GM21381 (cell line): ENCODE data around the gene KCNH1.
A peak's percentile ranks its signal among the peaks of the same experiment; 100 is the strongest.

Experiments used
- ATAC-seq: cut with Tn5 transposase; IDR thresholded peaks from one replicate; pipeline ENCODE4 v1.9.1; 2021; ENCODE audit warnings: mild to moderate bottlenecking, moderate library complexity; ENCODE audit not compliant: unreplicated experiment

KCNH1 gene

GRCh38 chr1:210730023-210730422 is 403.9 kb downstream of the KCNH1 start:
- no peak for ATAC-seq

GRCh38 chr1:210728437-210729149 is 405.4 kb downstream of the KCNH1 start:
- ATAC-seq: no peak

GRCh38 chr1:210727709-210728108 is 406.2 kb downstream of the KCNH1 start:
- ATAC-seq: no peak

GRCh38 chr1:210726621-210727020 is 407.3 kb downstream of the KCNH1 start:
- no peak for ATAC-seq

- ATAC-seq: no peak
Observed at GRCh38 chr1:210724768-210725167, 409.2 kb downstream of the KCNH1 start.

GRCh38 chr1:210723646-210724045 is 410.3 kb downstream of the KCNH1 start:
- no peak for ATAC-seq

GRCh38 chr1:210722410-210723081 is 411.4 kb downstream of the KCNH1 start:
- ATAC-seq: no peak

GRCh38 chr1:210715072-210715471 is 418.9 kb downstream of the KCNH1 start:
- ATAC-seq: no peak

GRCh38 chr1:210711825-210712612 is 421.9 kb downstream of the KCNH1 start:
- ATAC-seq: no peak

GRCh38 chr1:210709701-210710100 is 424.2 kb downstream of the KCNH1 start:
- no peak for ATAC-seq

- ATAC-seq: no peak
Observed at GRCh38 chr1:210707300-210708240, 426.4 kb downstream of the KCNH1 start.

GRCh38 chr1:210706246-210706645 is 427.7 kb downstream of the KCNH1 start:
- ATAC-seq: no peak

- no peak for ATAC-seq
Observed at GRCh38 chr1:210705086-210705485, 428.9 kb downstream of the KCNH1 start.

GRCh38 chr1:210703593-210703992 is 430.4 kb downstream of the KCNH1 start:
- ATAC-seq: no peak

- no peak for ATAC-seq
Observed at GRCh38 chr1:210702506-210702905, 431.4 kb downstream of the KCNH1 start.

GRCh38 chr1:210700511-210700910 is 433.4 kb downstream of the KCNH1 start:
- ATAC-seq: no peak

GRCh38 chr1:210700083-210700482 is 433.9 kb downstream of the KCNH1 start:
- ATAC-seq: no peak

GRCh38 chr1:210698661-210699060 is 435.3 kb downstream of the KCNH1 start:
- no peak for ATAC-seq

GRCh38 chr1:210697185-210697584 is 436.8 kb downstream of the KCNH1 start:
- ATAC-seq: no peak

- ATAC-seq: peak; percentile 98
Observed at GRCh38 chr1:210696709-210697108, 437.2 kb downstream of the KCNH1 start.

GRCh38 chr1:210695026-210695425 is 438.9 kb downstream of the KCNH1 start:
- ATAC-seq: no peak
